Measurements from ENCODE around the gene OPRM1. TPM values are rescaled to one million over a fixed set of nuclear protein-coding genes. Genes with fewer than 3 reads are reported as not detected.
"Not testable (repeated sequence)": the region's sequence is repeated elsewhere in the genome, so short reads cannot be mapped to it uniquely, and the experiment has no call there.

The OPRM1 gene
- total RNA-seq, 1 donor from 2014 or later: not detected

DNA sequence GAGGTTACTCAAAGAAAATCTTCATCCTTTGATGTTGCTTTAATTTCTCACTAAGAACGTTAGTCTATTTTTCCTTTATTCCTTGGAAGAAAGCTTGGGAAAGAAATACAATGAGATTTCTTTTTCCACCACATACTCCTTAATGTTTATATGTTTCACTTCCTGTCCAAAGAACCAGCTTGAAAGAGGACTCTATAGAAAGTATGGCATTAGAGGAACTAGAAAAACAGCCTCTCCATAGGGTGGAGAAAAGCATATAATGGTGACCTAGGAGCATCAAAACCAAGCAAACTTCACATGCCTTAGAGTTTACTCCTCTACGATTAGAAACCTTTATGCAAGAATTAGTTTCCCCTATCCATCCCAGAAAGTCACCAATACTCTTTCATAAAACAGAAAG lies 131.1 kb downstream of the OPRM1 start:
- no peak overlapping the region for H3K27ac ChIP-seq
- no peaks in the 10 kb centered on the region for H3K9me3 ChIP-seq
- H3K4me3 ChIP-seq: no peak overlapping the region
- no peaks in the 10 kb centered on the region for H3K27me3 ChIP-seq
- no peak for DNase-seq
- intact Hi-C loops (cut with DNase I): no loop called here
- no peaks in the 10 kb centered on the region for H3K36me3 ChIP-seq
- no peak for TF ChIP-seq CTCF (IDR thresholded peaks at IDR 0.05)
- peaks cover 5% of the 10 kb centered on the region for H3K4me1 ChIP-seq
- no peak for ATAC-seq

- H3K27ac ChIP-seq; DNase-seq; ATAC-seq; H3K9me3 ChIP-seq; H3K36me3 ChIP-seq; H3K4me1 ChIP-seq; H3K27me3 ChIP-seq; intact Hi-C loops (cut with DNase I); H3K4me3 ChIP-seq: not testable (repeated sequence)
Observed at GRCh38 chr6:154172393-154172792, 133.4 kb downstream of the OPRM1 start.

- TF ChIP-seq CTCF (IDR thresholded peaks at IDR 0.05): no peak
- H3K36me3 ChIP-seq: no peaks in the 10 kb centered on the region
- no peak for ATAC-seq
- intact Hi-C loops (cut with DNase I): no loop called here
- no peak for DNase-seq
- H3K9me3 ChIP-seq: no peaks in the 10 kb centered on the region
- H3K4me3 ChIP-seq: no peak overlapping the region
- no peaks in the 10 kb centered on the region for H3K27me3 ChIP-seq
- H3K27ac ChIP-seq: no peak overlapping the region
- no peaks in the 10 kb centered on the region for H3K4me1 ChIP-seq
Observed at GRCh38 chr6:154179434-154179833, 140.4 kb downstream of the OPRM1 start.

DNA sequence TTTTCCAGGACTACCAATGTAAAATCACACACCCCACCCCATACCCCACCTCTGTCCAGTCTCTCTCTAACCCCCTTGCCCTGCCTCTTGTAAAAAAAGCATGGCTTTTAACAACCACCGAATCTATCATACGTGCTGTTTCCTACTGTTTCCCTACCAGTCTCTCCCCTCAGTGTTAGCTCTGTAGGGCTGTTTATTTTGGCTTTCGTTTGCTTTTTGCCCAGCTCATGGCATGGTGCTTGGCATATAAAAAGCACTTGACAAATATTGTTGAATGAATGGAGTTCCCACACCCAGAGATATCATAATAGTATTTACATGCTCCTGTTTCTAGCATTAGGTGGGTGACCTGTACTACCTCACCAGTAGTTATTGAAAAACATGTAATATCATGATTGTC lies 148.2 kb downstream of the OPRM1 start:
- H3K27me3 ChIP-seq: no peaks in the 10 kb centered on the region
- no peak for DNase-seq
- H3K36me3 ChIP-seq: no peaks in the 10 kb centered on the region
- ATAC-seq: no peak
- no peaks in the 10 kb centered on the region for H3K9me3 ChIP-seq
- TF ChIP-seq CTCF (IDR thresholded peaks at IDR 0.05): no peak
- H3K27ac ChIP-seq: no peak overlapping the region
- intact Hi-C loops (cut with DNase I): no loop called here
- no peak overlapping the region for H3K4me3 ChIP-seq
- no peaks in the 10 kb centered on the region for H3K4me1 ChIP-seq

GRCh38 chr6:154187714-154188113 lies 148.7 kb downstream of the OPRM1 start:
- Histone ChIP-seq H3K27me3 (no peaks in the 10 kb centered on the region), H3K4me1 (no peaks in the 10 kb centered on the region), H3K4me3 (no peak overlapping the region), H3K27ac (no peak overlapping the region), H3K9me3 (no peaks in the 10 kb centered on the region), H3K36me3 (no peaks in the 10 kb centered on the region)
- intact Hi-C loops (cut with DNase I): no loop called here
- ATAC-seq: no peak
- no peak for DNase-seq
- TF ChIP-seq CTCF (IDR thresholded peaks at IDR 0.05): no peak

DNA sequence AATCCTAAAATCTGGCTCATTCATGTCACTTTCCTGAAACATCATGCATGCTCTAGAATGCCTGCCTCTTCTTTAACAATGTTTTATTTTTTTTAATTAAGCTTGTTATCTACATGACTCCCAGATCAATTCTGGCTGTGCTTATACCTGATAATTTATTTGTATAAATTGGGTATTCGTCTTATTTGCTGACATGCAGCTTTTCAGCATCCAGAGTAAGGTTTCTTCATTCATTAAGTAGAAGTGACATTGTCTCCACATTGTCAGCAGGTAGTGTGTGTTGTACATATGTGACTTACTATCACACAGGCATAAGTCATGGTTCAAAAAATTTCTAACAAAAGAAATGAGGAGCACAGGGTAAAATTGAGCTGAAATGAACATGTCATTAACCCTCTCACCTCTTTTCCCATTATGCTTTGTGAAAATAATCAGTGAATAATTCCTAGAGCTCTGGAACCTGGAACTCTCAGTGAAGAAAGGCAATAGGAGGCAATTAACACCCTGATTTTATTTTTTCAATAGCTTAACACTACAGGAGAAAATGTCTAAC lies 157.4 kb downstream of the OPRM1 start:
- no peak overlapping the region for H3K27ac ChIP-seq
- H3K4me1 ChIP-seq: no peaks in the 10 kb centered on the region
- no peaks in the 10 kb centered on the region for H3K36me3 ChIP-seq
- TF ChIP-seq CTCF (IDR thresholded peaks at IDR 0.05): no peak
- H3K27me3 ChIP-seq: no peaks in the 10 kb centered on the region
- DNase-seq (no peak), ATAC-seq (no peak)
- no peaks in the 10 kb centered on the region for H3K9me3 ChIP-seq
- intact Hi-C loops (cut with DNase I): no loop called here
- H3K4me3 ChIP-seq: no peak overlapping the region
